H1 (cell line): Measurements from ENCODE around the gene USB1. TPM values are rescaled to one million over a fixed set of nuclear protein-coding genes. Genes with fewer than 3 reads are reported as not detected.

Source experiments
- polyA plus RNA-seq, 7 experiments: library from polyadenylated mRNA; depleted of rRNA in 3 of 7; stranded (reverse) in 5 of 7; unstranded in 2 of 7; fragments of >200 nt in 5 of 7; fragments of 200-250 nt in 2 of 7; gene quantifications; 1 replicate in 5 of 7; 2 replicates in 1 of 7; 4 replicates in 1 of 7; pipeline versions ENCODE4 v1.2.1 to v1.2.3, GENCODE V29; 2011 to 2013; ENCODE audit warnings: missing spikeins in 2 of 7, mixed read lengths in 2 of 7
- total RNA-seq: library from RNA; stranded (reverse); fragmentation: NEBNext Ultra II Directional; extraction: Animal tissue kit (Norgen Biotek cat#: 25700); gene quantifications from 2 replicates; pipeline ENCODE4 v1.2.1, GENCODE V29; 2021

USB1 gene
- total and polyA plus RNA-seq, 2 of the 8 experiments (the other 6 are each of a cell fraction or from before 2014, with no cell fraction given), result 65.4 to 75.9 TPM

Other genes with a start within 250 kb of the USB1 start
- gene KIFC3, start 198.9 kb upstream of the USB1 start, total RNA-seq, result 5.3 and 7.1 TPM in 2 replicates
- 2.1 and 3.8 TPM in 2 replicates for gene KIFC3, start 198.9 kb upstream of the USB1 start, polyA plus RNA-seq (2011; rRNA removed)
- not detected in 2 replicates for gene CNGB1, start 30.3 kb upstream of the USB1 start, total RNA-seq
- not detected in 2 replicates for gene CNGB1, start 30.3 kb upstream of the USB1 start, polyA plus RNA-seq (2011; rRNA removed)
- 5.0 and 5.5 TPM in 2 replicates for gene ZNF319, start 735 bp upstream of the USB1 start, total RNA-seq
- gene ZNF319, start 735 bp upstream of the USB1 start, polyA plus RNA-seq (2011; rRNA removed), result 3.3 and 5.5 TPM in 2 replicates
- 42.2 and 44.0 TPM in 2 replicates for gene MMP15, start 24.3 kb downstream of the USB1 start, total RNA-seq
- 38.5 and 64.8 TPM in 2 replicates for gene MMP15, start 24.3 kb downstream of the USB1 start, polyA plus RNA-seq (2011; rRNA removed)
- gene CFAP20, start 128.0 kb downstream of the USB1 start, total RNA-seq, result 43.4 and 45.6 TPM in 2 replicates
- gene CFAP20, start 128.0 kb downstream of the USB1 start, polyA plus RNA-seq (2011; rRNA removed), result 65.4 and 74.2 TPM in 2 replicates
- 124 and 128 TPM in 2 replicates for gene CSNK2A2, start 196.7 kb downstream of the USB1 start, total RNA-seq
- gene CSNK2A2, start 196.7 kb downstream of the USB1 start, polyA plus RNA-seq (2011; rRNA removed), result 29.4 and 37.9 TPM in 2 replicates